ENCODE measurements around the gene PIK3CA.

- TF ChIP-seq ZNF274 (IDR thresholded peaks at IDR 0.05; ENCODE audit: low read depth, low read length): no peak
- TF ChIP-seq YY1 (IDR thresholded peaks at IDR 0.05; ENCODE audit: insufficient read depth, insufficient read length): no peak
- no peak for TF ChIP-seq SUZ12 (IDR thresholded peaks at IDR 0.05; ENCODE audit: extremely low read depth, insufficient read depth, insufficient read length)
Measured at GRCh38 chr3:179175358-179175757, 27.2 kb downstream of the PIK3CA start.

Data from NT2/D1 (cell line).